GM12872 (cell line): ENCODE results near the gene DCBLD1.

Experiments
- CTCF ChIP-seq: IDR thresholded peaks from 3 replicates; pipeline ENCODE4 v1.5.1; 2011; ENCODE audit warnings: low read depth, mild to moderate bottlenecking, low read length, moderate library complexity; ENCODE audit not compliant: insufficient read depth

Gene DCBLD1

DNA sequence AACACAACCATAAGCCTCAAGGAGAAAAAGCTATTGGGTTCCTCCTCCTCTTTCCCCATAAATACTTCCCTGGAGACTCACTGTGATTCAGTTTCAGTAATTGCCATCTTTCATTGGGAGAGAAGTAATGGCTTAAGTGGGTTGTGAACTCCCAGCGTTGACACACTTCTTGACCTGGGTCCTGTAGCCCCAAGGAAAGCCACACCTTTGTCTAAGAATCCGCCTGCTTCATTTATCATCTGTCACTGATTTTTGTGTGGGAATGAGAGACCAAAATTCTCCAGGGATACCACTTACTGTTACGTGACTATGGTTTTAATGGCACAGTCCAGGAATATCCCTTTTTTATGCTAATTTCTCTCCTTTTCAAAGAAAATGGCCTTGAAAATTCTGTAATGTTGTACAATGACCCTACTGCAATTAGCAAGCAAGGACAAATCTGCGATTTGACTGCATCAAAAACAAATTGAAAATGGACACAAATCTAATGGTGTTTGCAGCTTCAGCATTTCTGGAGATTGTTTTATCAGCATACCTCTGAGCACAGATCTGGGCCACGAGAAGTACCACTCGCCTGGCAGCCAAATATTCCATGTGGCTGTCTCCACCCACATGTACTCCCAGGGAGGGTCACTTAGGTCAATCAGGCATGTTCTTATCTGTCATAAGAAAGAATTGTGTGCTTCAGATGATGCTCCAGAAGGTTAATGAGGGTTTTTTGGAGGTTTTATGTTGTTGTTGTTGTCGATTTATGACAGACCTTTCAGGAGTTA is 29.8 kb downstream of the DCBLD1 start:
- TF ChIP-seq CTCF: no peak

GRCh38 chr6:117512987-117513573 is 30.6 kb downstream of the DCBLD1 start:
- TF ChIP-seq CTCF: no peak

DNA sequence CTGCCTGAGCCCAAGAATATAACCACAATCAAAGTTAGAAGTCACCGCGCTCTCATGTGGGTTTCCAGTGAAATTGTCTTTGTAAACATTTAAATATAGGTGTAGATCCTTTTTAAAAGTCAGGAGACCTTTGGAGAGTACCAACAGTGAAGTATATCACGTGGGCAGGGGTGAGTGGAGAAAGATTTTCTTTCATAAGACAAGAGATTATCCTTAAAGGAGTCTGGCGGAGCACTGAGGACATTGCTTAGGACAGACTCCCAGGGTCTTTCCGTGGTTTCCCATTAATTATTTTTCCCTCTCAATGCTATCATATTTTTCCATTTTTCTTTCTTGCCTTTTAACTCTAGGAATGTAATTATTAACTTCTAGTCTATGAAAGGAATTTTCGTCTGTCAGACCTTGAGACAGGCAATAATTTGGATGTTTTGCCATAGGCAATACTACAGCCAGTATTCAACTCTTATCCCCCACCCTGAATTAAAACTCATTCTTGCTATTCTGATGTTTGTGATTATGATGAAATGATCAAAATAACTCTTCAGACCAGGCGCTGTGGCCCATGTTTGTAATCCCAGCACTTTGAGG is 31.4 kb downstream of the DCBLD1 start:
- TF ChIP-seq CTCF: no peak

DNA sequence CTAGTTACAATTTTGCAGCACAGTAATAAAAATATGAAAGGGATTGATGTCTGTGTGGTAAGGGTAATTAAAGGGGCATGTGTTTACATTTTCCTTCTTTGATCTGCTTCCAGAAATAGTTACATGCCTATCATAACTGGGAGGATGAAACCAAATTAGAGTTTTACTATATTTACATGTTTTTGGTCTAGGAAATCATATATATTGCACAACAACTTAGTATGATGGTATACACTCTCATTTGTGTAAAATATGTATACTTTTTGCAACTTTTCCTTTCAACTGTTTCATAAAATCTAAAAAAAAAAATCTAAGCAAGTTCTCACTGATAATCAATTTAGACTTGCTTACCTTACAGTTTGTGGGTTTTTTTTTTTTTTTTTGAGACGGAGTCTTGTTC is 32.2 kb downstream of the DCBLD1 start:
- no peak for TF ChIP-seq CTCF

GRCh38 chr6:117515326-117515725 is 32.9 kb downstream of the DCBLD1 start:
- no peak for TF ChIP-seq CTCF

DNA sequence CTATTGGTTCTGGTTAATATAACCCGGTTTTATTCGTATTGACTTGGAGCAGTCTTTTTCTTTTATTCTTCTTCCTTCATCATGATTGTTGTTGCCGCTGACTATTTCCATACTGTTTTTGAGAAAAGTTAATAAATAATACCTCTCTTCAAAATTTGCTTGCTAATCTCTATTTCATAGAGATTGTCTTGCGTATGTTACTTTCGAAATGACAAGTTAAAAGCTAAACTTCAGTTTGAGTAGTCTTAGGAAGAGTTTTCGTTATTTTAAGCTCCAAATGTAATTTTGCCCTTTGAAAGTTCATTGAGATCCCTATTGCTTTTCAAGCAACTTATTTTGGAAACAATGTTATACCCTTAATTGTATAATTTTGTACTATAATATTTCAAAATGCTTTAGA is 36.4 kb downstream of the DCBLD1 start:
- no peak for TF ChIP-seq CTCF

DNA sequence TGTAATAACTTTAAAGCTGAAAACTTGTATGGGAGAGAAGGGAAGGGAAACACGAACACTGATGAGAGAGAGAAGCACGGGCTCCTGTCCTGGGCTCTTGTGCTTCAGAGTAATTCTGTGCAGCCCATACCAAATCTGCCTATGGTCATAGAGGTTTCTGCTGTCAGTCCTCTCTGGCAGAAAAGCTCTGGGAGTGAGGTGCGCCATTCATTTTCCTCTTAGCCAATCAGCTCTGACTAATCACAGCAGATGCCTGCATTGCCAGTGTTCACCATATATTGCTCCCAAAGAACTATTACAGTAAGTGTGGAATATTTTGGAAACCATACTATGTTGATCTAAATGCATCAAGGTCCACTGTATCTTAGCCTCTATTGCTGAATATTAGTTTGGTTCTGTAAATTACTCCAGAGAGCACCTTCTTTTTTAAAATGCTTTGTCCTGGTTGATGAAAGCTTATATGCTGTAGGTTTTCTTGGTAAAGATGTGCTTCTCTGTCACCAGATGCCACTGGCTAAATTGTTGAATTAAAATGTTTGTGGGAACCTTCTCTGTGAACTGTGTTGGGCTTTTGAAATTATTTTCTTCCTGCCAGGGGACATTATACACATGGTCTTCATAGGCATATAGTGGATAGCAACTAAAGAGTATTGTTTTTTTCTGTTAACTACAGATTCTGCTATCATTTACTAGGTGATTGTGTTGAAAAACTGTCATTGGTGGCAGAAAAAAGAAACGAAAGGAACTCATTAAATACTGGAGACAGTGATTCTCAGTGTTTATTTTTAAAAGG is 38.3 kb downstream of the DCBLD1 start:
- no peak for TF ChIP-seq CTCF
